GM19372 (cell line): Measurements from ENCODE around the gene ARSA.
"Not testable (repeated sequence)": the region's sequence is repeated elsewhere in the genome, so short reads cannot be mapped to it uniquely, and the experiment has no call there.

Source experiments
- ATAC-seq: cut with Tn5 transposase; IDR thresholded peaks from one replicate; pipeline ENCODE4 v1.9.1; 2021; ENCODE audit warnings: mild to moderate bottlenecking, low read depth, moderate library complexity; ENCODE audit not compliant: unreplicated experiment

ARSA gene

GRCh38 chr22:50656122-50657070 is 28.4 kb upstream of the ARSA start:
- ATAC-seq: no peak

DNA sequence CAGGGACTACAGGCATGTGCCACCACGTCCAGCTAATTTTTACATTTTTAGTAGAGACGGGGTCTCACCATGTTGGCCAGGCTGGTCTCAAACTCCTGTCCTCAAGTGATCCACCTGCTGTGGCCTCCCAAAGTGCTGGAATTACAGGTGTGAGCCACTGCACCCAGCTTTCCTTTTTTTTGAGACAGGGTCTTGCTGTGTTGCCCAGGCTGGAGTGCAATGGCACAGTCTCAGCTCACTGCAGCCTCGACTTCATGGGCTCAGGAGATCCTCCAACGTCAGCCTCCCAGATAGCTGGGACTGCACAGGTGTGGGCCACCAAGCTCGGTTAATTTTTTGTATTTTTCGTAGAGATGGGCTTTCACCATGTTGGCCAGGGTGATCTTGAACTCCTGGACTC is 26.7 kb upstream of the ARSA start:
- not testable (repeated sequence) for ATAC-seq

GRCh38 chr22:50653256-50653655 is 25.3 kb upstream of the ARSA start:
- ATAC-seq: no peak

DNA sequence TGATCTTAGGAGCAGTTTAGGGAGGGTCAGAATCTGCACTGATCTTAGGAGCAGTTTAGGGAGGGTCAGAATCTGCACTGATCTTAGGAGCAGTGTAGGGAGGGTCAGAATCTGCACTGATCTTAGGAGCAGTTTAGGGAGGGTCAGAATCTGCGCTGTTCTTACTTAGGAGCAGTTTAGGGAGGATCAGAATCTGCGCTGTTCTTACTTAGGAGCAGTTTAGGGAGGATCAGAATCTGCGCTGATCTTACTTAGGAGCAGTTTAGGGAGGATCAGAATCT is 15.8 kb upstream of the ARSA start:
- not testable (repeated sequence) for ATAC-seq

- not testable (repeated sequence) for ATAC-seq
Observed at GRCh38 chr22:50643021-50643820, 15.3 kb upstream of the ARSA start.

DNA sequence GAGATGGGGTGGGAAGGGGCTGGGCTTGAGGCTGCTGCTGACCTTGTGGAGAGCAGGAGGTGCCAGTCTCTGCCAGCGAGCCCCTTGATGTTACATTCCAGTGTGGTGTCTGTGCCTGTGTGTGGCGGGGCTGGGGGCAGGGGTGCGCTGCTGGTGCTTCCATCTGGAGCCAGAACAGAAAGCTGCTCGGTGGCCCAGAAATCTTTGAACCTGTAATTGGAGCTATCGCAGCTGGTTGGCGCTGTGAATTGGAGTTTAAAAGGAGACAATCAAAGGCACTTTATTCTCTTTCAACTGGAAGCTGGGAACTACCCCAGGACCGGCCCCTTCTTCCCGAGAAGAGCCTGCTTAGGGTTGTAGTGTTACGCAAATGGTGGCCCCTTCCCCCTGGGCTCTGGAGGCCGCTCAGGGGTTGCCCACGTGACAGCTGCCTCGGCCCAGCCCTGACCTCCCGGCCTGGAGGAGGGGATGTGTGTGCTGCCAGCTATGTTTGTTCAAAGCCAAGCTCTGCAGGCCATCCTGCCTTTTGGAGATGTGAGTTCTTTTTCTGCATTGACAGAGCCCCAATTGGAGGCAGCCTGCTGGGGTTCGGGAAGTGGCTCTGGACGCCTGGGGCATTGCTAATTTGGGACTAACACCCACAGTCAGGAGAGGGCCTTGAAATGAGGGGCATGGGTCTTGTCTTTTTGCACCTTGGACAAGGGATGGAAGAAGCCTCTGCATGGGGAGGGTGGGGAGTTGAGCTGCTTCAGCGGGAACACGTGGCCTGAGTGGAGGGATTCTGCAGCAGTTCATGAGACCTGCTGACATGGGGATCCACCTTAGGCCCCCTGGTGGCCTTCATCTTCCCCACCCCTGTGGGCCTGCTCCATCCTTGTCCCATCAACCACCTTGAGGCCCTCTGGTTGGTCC is 14.0 kb upstream of the ARSA start:
- no peak for ATAC-seq

DNA sequence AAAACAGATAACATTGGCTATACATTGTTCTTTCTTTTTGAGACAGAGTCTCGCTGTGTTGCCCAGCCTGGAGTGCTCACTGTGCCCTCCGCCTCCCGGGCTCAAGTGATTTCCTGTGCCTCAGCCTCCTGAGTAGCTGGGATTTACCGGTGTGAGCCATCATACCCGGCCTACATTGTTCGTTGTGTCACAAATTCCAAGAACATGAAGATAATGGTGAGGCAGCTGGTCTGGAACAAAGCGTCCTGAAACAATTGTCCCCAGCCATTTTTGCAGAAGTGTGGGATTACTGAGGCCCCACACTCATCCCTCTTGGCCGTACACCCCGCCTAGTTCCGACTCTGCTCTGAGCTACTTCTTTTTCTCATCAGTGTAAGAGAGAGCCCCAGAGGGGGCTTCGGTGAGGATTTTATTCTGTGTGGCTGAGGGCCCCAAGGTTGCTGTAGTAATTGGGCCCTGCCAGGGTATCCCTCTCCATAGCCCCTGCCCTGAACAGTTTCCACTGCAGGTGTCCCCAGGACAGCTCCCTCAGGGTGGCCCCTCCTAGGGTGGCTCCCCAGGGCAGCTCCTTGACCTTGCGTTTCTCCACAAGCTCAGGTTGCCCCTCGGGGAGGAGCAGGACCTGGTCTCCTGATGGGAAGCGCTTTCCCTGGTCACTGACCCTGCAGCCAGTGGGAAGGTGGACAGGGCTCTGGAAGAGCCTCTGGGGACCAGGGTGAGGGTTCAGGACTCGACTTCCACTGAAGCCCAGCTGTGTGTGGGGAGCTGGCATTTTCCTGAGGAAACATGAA is 13.1 kb upstream of the ARSA start:
- no peak for ATAC-seq

- not testable (repeated sequence) for ATAC-seq
Observed at GRCh38 chr22:50640296-50640695, 12.3 kb upstream of the ARSA start.

- no peak for ATAC-seq
Observed at GRCh38 chr22:50635591-50635990, 7.6 kb upstream of the ARSA start.

DNA sequence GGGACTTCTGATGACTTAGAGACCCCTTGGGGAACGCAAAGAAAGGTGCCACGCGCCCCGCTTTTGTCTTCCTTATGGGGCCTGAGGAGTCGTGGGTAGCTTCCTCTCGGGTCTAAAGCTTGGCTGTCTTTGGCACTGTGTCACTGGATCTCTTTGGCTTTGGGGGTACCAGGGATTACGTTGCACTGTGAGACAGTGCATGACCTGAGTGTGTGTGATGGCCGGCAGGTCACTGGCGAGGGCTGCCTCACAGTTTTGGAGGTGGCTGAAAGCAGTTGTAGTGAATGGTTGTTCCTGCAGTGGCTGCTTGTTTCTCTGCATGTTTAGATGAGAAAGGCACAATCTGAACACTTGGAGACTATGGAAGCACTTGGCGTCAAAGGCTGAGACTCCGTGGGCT is 5.8 kb upstream of the ARSA start:
- no peak for ATAC-seq

GRCh38 chr22:50633086-50633485 is 5.1 kb upstream of the ARSA start:
- ATAC-seq: no peak

- ATAC-seq: no peak
Observed at GRCh38 chr22:50630376-50630775, 2.4 kb upstream of the ARSA start.

GRCh38 chr22:50628543-50629134 is 687 bp upstream of the ARSA start:
- no peak for ATAC-seq

DNA sequence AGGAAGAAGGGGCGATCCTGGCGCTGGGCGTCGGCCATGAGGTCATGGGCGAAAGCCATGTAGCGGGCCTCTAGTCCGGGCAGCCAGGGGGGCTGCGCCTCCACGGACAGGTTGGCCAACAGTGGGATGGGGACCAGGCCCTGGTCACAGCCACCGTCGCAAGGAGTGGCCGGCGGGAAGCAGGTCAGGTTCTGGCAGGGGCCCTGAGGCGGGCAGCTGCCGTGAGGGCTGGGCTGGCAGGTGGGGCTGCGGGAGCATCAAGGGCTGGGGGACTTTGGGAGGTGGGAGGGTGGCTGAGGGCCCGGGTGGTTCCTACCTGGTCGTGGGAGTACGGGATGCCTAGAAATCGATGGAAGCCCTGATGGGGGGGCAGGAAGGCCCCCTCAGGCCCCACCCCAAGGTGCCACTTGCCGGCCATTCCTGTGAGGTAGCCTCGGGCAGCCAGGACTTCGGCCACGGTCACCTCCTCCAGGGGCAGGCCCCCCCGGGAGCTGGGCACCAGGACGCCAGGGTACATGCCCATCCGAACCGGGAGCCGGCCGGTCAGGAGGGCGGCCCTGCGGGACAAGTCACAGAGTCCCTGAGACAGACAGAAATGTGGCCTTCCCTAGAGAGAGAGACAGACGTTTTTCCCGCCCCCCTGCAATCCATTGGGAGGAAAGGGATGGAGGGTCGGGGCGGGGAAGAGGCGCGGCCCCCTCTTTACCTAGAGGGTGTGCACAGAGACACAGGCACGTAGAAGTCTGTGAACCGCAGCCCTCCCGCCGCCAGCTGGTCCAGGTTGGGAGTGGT is 906 bp downstream of the ARSA start:
- ATAC-seq: no peak

DNA sequence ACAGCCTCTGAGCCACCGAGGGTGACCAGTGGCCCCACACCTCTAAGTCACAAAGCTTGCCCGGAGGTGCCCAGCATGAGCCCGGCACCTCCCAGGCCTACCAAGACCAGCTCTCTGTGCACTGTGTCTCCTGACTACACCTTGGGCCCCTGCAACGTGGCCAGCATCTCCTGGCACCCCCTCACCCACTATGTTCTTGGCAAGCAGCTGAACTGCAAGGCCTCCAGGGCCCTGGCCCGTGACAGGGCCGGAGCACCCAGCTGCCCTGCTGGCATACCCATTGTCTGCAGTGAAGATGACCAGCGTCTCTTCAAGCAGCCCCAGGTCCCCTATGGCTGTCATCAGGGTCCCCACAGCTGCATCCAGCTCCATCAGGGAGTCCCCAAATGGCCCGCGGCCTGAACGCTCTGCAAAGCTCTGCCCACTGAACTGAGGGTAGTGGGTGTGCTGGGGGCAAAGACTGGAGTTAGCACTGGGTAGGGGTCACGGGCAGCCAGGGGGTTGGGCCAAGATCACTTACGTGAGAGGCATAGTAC is 1.6 kb downstream of the ARSA start:
- ATAC-seq: no peak

- ATAC-seq: no peak
Observed at GRCh38 chr22:50625568-50626313, 2.2 kb downstream of the ARSA start.

GRCh38 chr22:50625131-50625567 is 2.8 kb downstream of the ARSA start:
- ATAC-seq: no peak
